GM19099 (cell line): ENCODE results near the gene COMP.

Source experiments
- POLR2A ChIP-seq: IDR thresholded peaks from 3 replicates; pipeline ENCODE4 v1.6.1; 2011; ENCODE audit warnings: low read depth; ENCODE audit not compliant: insufficient read length; ENCODE audit errors: extremely low read depth

The COMP gene

GRCh38 chr19:18754501-18754900 is 36.6 kb downstream of the COMP start:
- no peak for TF ChIP-seq POLR2A

- TF ChIP-seq POLR2A, result no peak
Observed at GRCh38 chr19:18751571-18751970, 39.5 kb downstream of the COMP start.

GRCh38 chr19:18750295-18750970 is 40.7 kb downstream of the COMP start:
- no peak for TF ChIP-seq POLR2A

GRCh38 chr19:18749362-18750231 is 41.5 kb downstream of the COMP start:
- TF ChIP-seq POLR2A, result no peak

- TF ChIP-seq POLR2A, result no peak
Observed at GRCh38 chr19:18746401-18747325, 44.4 kb downstream of the COMP start.

GRCh38 chr19:18745931-18746330 is 45.2 kb downstream of the COMP start:
- TF ChIP-seq POLR2A, result no peak

- no peak for TF ChIP-seq POLR2A
Observed at GRCh38 chr19:18745012-18745735, 45.9 kb downstream of the COMP start.

GRCh38 chr19:18743784-18744418 is 47.2 kb downstream of the COMP start:
- no peak for TF ChIP-seq POLR2A

GRCh38 chr19:18742838-18743783 is 48.0 kb downstream of the COMP start:
- no peak for TF ChIP-seq POLR2A

- no peak for TF ChIP-seq POLR2A
Observed at GRCh38 chr19:18742324-18742723, 48.8 kb downstream of the COMP start.

- no peak for TF ChIP-seq POLR2A
Observed at GRCh38 chr19:18741124-18742121, 49.7 kb downstream of the COMP start.
